D721Med (cell line): ENCODE data around the gene KIZ.

Experiments
- DNase-seq: peaks from one replicate; pipeline ENCODE4 v3.0.0; 2011; ENCODE audit warnings: low spot score; ENCODE audit not compliant: insufficient read length
- FAIRE-seq: peaks from 2 replicates; lab custom pipeline; 2011; peaks lifted over from hg19 to GRCh38; lab: Jason Lieb, UNC
- TF ChIP-seq, protein P1 (sequence below): IDR thresholded peaks from 2 replicates; pipeline ENCODE4 v1.5.1; 2012; ENCODE audit warnings: mild to moderate bottlenecking, control low read depth; ENCODE audit not compliant: insufficient read depth; ENCODE audit errors: missing control alignments

Gene KIZ

DNA sequence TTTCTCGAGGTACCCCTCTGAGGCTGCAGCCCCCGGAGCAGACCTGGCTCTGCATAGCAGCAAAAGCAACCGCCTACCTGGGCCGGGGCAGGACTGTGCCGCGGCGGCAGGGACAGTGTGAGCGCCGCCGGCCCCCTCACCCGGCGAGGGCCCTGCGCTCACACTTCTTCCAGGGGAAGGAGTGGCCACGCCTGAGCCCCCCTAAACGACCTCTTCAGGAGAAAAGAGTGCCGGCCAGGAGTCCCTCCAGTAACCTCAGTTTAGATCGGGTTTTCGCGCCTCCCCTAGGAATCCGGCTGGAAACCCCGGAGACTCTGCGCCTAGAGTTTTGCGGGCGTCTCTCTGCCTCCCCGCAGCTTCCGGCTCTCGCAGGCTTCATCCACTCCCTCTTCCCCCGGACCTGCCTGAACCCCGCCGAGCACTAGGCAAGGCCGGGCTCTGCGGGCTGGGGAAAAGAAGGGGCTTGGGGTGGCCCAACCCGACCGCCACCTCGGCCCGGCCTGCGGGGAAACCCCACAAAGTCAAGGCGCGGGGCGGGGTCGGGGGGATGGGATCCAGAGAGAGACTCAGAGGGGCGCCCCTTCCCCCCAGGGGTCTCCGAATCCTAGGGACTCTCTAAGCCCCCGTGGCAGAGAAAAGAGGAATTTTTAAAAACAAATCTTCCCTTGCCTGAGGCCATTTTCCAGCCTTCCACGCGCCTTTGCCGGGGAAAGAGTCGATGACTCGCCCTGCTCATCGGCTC, 20.3 kb upstream of the KIZ start:
- TF ChIP-seq, protein P1, sequence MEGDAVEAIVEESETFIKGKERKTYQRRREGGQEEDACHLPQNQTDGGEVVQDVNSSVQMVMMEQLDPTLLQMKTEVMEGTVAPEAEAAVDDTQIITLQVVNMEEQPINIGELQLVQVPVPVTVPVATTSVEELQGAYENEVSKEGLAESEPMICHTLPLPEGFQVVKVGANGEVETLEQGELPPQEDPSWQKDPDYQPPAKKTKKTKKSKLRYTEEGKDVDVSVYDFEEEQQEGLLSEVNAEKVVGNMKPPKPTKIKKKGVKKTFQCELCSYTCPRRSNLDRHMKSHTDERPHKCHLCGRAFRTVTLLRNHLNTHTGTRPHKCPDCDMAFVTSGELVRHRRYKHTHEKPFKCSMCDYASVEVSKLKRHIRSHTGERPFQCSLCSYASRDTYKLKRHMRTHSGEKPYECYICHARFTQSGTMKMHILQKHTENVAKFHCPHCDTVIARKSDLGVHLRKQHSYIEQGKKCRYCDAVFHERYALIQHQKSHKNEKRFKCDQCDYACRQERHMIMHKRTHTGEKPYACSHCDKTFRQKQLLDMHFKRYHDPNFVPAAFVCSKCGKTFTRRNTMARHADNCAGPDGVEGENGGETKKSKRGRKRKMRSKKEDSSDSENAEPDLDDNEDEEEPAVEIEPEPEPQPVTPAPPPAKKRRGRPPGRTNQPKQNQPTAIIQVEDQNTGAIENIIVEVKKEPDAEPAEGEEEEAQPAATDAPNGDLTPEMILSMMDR = no peak
- no peak for DNase-seq
- no peak for FAIRE-seq

DNA sequence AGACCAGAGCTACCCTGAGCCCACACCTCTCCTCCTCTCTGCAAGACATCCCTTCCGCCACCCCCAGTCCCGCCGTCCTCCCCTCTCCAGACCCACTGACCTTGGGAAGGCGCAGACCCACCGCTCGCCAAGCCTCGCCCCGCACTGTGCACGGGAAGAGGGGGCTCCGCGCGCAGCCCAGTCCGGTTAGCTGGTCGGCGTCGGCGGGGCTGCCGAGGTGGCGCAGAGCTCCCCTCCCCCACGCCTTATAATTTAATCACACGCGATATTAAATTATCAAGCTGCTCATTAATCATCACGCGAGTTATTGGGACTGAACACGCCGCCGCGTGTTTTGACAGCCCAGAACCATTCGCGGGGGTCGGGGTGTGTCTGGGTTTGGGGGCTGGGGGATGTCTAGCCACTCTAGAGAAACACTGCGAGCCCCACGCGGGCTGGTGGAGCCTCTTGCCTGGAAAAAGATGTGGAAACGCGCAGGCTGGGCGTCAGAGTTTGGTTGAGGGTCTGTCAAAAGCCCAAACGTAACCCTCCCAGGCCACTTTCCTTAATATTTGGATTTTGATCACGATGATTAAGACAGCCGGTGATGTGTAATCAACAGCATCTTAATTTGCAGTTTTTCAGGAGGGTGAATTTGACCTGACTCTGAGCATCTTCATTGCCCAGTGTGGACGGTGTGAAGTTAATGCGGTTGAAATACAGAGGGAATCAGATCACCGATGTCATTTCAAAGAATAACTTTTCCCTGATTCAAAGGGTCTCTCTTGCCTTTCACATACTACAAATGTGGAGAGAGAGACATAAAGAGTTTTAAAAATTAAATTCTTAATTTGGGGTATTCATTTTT, 19.5 kb upstream of the KIZ start, which contains the start of gene LINC00237:
TSS of gene LINC00237 (minus strand) at position 188 of the 847 bp plus-strand sequence.
- DNase-seq = no peak
- TF ChIP-seq, protein P1 = no peak
- FAIRE-seq = no peak

DNA sequence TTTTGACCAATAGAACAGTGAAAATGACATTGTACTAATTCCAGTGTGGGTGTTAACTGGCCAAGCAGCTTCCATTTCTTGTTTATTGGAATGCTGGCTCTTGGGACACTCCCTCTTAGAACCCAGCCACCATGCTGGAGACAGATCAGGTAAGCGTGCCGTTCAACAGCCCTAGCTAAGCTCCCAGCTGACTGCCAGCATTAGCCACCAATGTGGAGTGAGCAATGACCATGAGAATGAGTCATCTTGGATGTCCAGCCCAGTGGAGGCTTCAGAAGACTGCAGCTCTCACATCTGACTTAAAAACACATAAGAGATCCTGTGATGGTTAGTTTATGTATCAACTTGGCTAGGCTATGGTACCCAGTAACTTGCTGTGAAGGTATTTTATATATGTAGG, 16.7 kb upstream of the KIZ start:
- DNase-seq (no peak), FAIRE-seq (no peak)
- TF ChIP-seq, protein P1 = no peak

DNA sequence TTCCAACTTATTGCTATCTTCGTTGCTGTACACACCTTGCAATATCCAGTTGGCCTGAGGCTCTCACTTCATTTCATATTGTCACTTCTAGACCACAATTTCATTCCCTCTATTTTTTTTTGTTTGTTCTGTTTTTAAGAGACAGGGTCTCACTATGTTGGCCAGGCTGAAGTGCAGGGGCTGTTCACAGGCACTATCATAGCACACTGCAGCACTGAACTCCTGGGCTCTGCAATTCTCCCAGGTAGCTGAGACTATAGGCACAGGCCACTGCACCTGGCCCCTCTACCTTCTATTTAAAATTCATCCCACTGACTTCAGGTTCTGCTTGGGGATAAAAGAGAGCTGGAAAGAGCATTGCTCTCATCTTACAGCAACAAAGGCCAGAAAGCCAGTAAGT, 15.1 kb upstream of the KIZ start:
- TF ChIP-seq, protein P1 = no peak
- DNase-seq (no peak), FAIRE-seq (no peak)

DNA sequence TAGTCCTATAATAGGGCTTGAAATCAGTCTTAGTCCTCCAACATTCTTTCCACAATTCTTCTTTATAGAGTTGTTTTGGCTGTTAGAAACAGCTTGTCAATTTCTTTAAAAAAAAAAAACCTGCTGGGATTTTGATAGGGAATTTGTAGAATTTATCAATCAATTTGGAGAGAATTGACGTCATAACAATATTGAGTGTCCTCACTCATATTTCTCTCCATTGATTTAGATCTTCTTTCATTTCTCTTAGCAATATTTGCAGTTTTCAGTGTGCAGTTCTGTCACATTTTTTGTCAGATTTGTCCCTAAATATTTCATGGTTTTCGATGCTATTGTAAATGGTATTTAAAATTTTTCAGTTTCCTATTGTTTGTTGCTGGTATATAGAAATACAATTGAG, 14.5 kb upstream of the KIZ start:
- TF ChIP-seq, protein P1 = no peak
- FAIRE-seq (no peak), DNase-seq (no peak)

DNA sequence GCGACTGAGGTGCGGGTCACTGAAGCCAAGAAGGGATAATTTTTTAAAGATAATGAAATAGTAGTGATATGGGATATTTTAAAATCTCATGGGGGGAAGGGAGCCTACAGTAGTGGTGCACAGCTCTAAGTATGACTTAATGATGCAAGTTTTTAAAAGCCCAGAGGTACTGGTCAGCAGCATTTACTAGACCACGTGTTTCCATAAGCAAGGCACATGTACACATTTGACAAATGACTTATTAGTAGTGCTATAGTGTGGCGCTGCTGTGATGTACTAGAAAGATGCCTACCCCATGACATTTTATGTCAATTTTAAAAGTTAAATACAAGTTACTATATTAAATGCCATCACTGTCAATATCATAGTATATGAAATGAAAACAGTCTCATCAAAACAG, 12.2 kb upstream of the KIZ start:
- TF ChIP-seq, protein P1 = no peak
- DNase-seq = no peak
- FAIRE-seq = no peak

DNA sequence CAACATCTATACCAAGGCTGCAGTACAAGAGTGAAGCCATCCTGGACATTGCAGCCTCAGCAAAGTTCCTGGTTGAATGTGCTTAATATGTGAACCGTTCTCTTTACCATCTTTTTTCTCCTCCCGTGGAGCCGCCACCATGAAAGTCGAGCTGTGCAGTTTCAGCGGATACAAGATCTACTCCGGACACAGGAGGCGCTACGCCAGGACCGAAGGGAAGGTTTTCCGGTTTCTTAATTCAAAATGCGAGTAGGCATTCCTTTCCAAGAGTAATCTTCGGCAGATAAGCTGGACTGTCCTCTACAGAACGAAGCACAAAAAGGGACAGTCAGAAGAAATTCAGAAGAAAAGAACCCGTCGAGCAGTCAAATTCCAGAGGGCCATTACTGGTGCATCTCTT, 11.3 kb upstream of the KIZ start:
- FAIRE-seq (no peak), DNase-seq (no peak)
- TF ChIP-seq, protein P1 = no peak
